H1 (cell line): ENCODE data around the gene TMEM132A. TPM values are rescaled to one million over a fixed set of nuclear protein-coding genes. Genes with fewer than 3 reads are reported as not detected.

Experiments used
- CTCF ChIA-PET: fragments of 300-600 bp; sonication (Branson Sonifier 250); formaldehyde crosslinking; loops from one replicate; lab custom pipeline; 2021; ENCODE audit not compliant: partially characterized antibody; lab: Charles Lee
- POLR2A ChIA-PET: fragments of 300-600 bp; sonication (Branson Sonifier 250); formaldehyde crosslinking; loops from one replicate; lab custom pipeline; 2021; ENCODE audit warnings: inconsistent platforms; ENCODE audit not compliant: partially characterized antibody; lab: Charles Lee
- DNase-seq, 2 experiments: peaks; one replicate each; pipeline versions ENCODE4 v3.0.0 to v3.0.0-alpha.2; 2010 to 2022; ENCODE audit warnings: low spot score in 2 of 2, low read depth in 1 of 2, mixed read lengths in 1 of 2
- FAIRE-seq: peaks from 2 replicates; lab custom pipeline; 2011; peaks lifted over from hg19 to GRCh38; lab: Jason Lieb, UNC
- H2AFZ ChIP-seq: 2 replicates; pipeline ENCODE4 v1.8.1; 2012; ENCODE audit warnings: low read length, inconsistent platforms
- H2AK5ac ChIP-seq: 2 replicates; pipeline ENCODE4 v1.6.1; 2013; ENCODE audit warnings: low read depth, low read length
- H2BK120ac ChIP-seq: replicated peaks from 2 replicates; pipeline ENCODE3; 2013; ENCODE audit warnings: low read depth, low read length, inconsistent platforms
- H2BK12ac ChIP-seq: 2 replicates; pipeline ENCODE4 v1.6.1; 2013; ENCODE audit warnings: low read depth, low read length
- H2BK15ac ChIP-seq: 2 replicates; pipeline ENCODE4 v1.6.1; 2013; ENCODE audit warnings: low read length
- H2BK20ac ChIP-seq: 2 replicates; pipeline ENCODE4 v1.6.1; 2013; ENCODE audit warnings: low read length
- H2BK5ac ChIP-seq: 2 replicates; pipeline ENCODE4 v1.6.1; 2013; ENCODE audit warnings: low read depth, low read length
- H3K14ac ChIP-seq: 2 replicates; pipeline ENCODE4 v1.6.1; 2013; ENCODE audit warnings: inconsistent platforms; ENCODE audit not compliant: insufficient read length
- H3K18ac ChIP-seq: 2 replicates; pipeline ENCODE4 v1.6.1; 2013; ENCODE audit warnings: low read length; ENCODE audit errors: extremely low read depth
- H3K23ac ChIP-seq: 2 replicates; pipeline ENCODE4 v1.6.1; 2013; ENCODE audit warnings: inconsistent platforms; ENCODE audit not compliant: insufficient read length
- H3K23me2 ChIP-seq: 2 replicates; pipeline ENCODE4 v1.6.1; 2013; ENCODE audit warnings: low read depth, low read length
- H3K27ac ChIP-seq: 2 replicates; pipeline ENCODE4 v1.6.1; 2011; ENCODE audit warnings: low read depth, low read length, inconsistent platforms
- H3K27me3 ChIP-seq, 4 experiments: replicated peaks in 1 of 4; 1 replicate in 1 of 4; 2 replicates in 3 of 4; pipeline versions ENCODE4 v1.6.1 to v1.8.1; 2011 to 2013; ENCODE audit warnings: low read length in 3 of 4, mild to moderate bottlenecking in 3 of 4, inconsistent platforms in 2 of 4, mixed read lengths in 2 of 4, moderate library complexity in 1 of 4; ENCODE audit not compliant: control insufficient read depth in 3 of 4, insufficient read depth in 3 of 4; ENCODE audit errors: extremely low read depth in 1 of 4
- H3K36me3 ChIP-seq, 4 experiments: 2 replicates each; pipeline versions ENCODE4 v1.6.1 to v1.8.1; 2011 to 2013; ENCODE audit warnings: mild to moderate bottlenecking in 4 of 4, low read length in 3 of 4, moderate library complexity in 2 of 4, control low read depth in 1 of 4, inconsistent platforms in 1 of 4; ENCODE audit not compliant: insufficient read depth in 4 of 4, control insufficient read depth in 2 of 4
- H3K4ac ChIP-seq: replicated peaks from 2 replicates; pipeline ENCODE3; 2013; ENCODE audit warnings: low read length, low read depth, mixed read lengths, inconsistent platforms; ENCODE audit not compliant: insufficient read length
- H3K4me1 ChIP-seq, 4 experiments: replicated peaks in 1 of 4; 1 replicate in 1 of 4; 2 replicates in 3 of 4; pipeline versions ENCODE4 v1.6.1 to v1.8.1; 2011 to 2013; ENCODE audit warnings: low read length in 3 of 4, inconsistent platforms in 2 of 4, mixed read lengths in 1 of 4; ENCODE audit not compliant: insufficient read depth in 4 of 4, control insufficient read depth in 3 of 4
- H3K4me2 ChIP-seq, 2 experiments: 2 replicates each; pipeline versions ENCODE4 v1.6.1 to v1.8.1; 2011 to 2013; ENCODE audit warnings: low read depth in 2 of 2, low read length in 2 of 2, control low read depth in 1 of 2, inconsistent platforms in 1 of 2, mild to moderate bottlenecking in 1 of 2; ENCODE audit not compliant: insufficient read depth in 1 of 2
- H3K4me3 ChIP-seq, 4 experiments: fragments of 200-600, 300-600 bp in 1 of 4; sonication (generic), shearing (Covaris generic), sonication (Bioruptor Twin) in 1 of 4; 2 replicates each; pipeline versions ENCODE4 v1.5.1 to v1.8.1; 2011 to 2016; ENCODE audit warnings: low read length in 4 of 4, low read depth in 3 of 4, control low read depth in 2 of 4, inconsistent platforms in 2 of 4, mild to moderate bottlenecking in 2 of 4, mixed read lengths in 1 of 4, moderate library complexity in 1 of 4; ENCODE audit not compliant: insufficient read depth in 2 of 4; ENCODE audit errors: extremely low read depth in 1 of 4
- H3K56ac ChIP-seq: replicated peaks from 2 replicates; pipeline ENCODE3; 2013; ENCODE audit warnings: low read depth, mild to moderate bottlenecking, mixed read lengths, low read length, inconsistent platforms; ENCODE audit not compliant: insufficient read length
- H3K79me1 ChIP-seq: 2 replicates; pipeline ENCODE4 v1.6.1; 2013; ENCODE audit warnings: low read depth, low read length, control low read depth
- H3K79me2 ChIP-seq, 2 experiments: 2 replicates each; pipeline versions ENCODE4 v1.6.1 to v1.8.1; 2012 to 2013; ENCODE audit warnings: low read length in 2 of 2, mild to moderate bottlenecking in 2 of 2, inconsistent platforms in 1 of 2; ENCODE audit not compliant: insufficient read depth in 2 of 2, control insufficient read depth in 1 of 2
- H3K9ac ChIP-seq, 4 experiments: replicated peaks in 1 of 4; 1 replicate in 1 of 4; 2 replicates in 3 of 4; pipeline versions ENCODE4 v1.6.1 to v1.8.1; 2011 to 2013; ENCODE audit warnings: low read depth in 3 of 4, low read length in 3 of 4, control low read depth in 2 of 4, mild to moderate bottlenecking in 2 of 4, moderate library complexity in 2 of 4, inconsistent platforms in 1 of 4; ENCODE audit errors: extremely low read depth in 1 of 4
- H3K9me3 ChIP-seq, 2 experiments: 2 replicates each; pipeline versions ENCODE4 v1.6.1 to v1.8.1; 2012 to 2013; ENCODE audit warnings: mild to moderate bottlenecking in 2 of 2, moderate library complexity in 2 of 2, control low read depth in 1 of 2, inconsistent platforms in 1 of 2, low read depth in 1 of 2, low read length in 1 of 2, mixed read lengths in 1 of 2; ENCODE audit not compliant: insufficient read depth in 2 of 2
- H4K20me1 ChIP-seq, 2 experiments: replicated peaks in 1 of 2; 2 replicates each; pipeline versions ENCODE3 to v1.8.1; 2011 to 2013; ENCODE audit warnings: inconsistent platforms in 2 of 2, low read length in 2 of 2, mild to moderate bottlenecking in 1 of 2; ENCODE audit not compliant: insufficient read depth in 2 of 2, control insufficient read depth in 1 of 2
- H4K5ac ChIP-seq: 2 replicates; pipeline ENCODE4 v1.6.1; 2013; ENCODE audit warnings: low read length, low read depth, mixed read lengths, inconsistent platforms; ENCODE audit not compliant: insufficient read length
- H4K8ac ChIP-seq: 2 replicates; pipeline ENCODE4 v1.8.0; 2013; ENCODE audit warnings: mild to moderate bottlenecking, moderate library complexity, low read length, inconsistent platforms; ENCODE audit not compliant: insufficient read depth; ENCODE audit errors: extremely low read depth
- H4K91ac ChIP-seq: replicated peaks from 2 replicates; pipeline ENCODE3; 2013; ENCODE audit warnings: low read length, mixed read lengths, inconsistent platforms; ENCODE audit not compliant: insufficient read length
- BACH1 ChIP-seq: IDR thresholded peaks from 2 replicates; pipeline ENCODE4 v1.6.1; 2012; ENCODE audit warnings: low read length, improper control_type of control experiment
- EP300 ChIP-seq, 2 experiments: IDR thresholded peaks; 1 replicate in 1 of 2; 2 replicates in 1 of 2; pipeline ENCODE4 v1.6.1; 2011 to 2012; ENCODE audit warnings: low read depth in 2 of 2, low read length in 2 of 2, mild to moderate bottlenecking in 2 of 2, borderline replicate concordance in 1 of 2, inconsistent platforms in 1 of 2, moderate library complexity in 1 of 2
- HDAC2 ChIP-seq, 2 experiments: fragments of 300-600 bp in 1 of 2; sonication (generic) in 1 of 2; IDR thresholded peaks; 2 replicates each; pipeline ENCODE4 v1.6.1; 2011 to 2012; ENCODE audit warnings: low read depth in 2 of 2, low read length in 2 of 2, mild to moderate bottlenecking in 2 of 2, moderate library complexity in 2 of 2, borderline replicate concordance in 1 of 2, inconsistent platforms in 1 of 2
- KDM4A ChIP-seq: IDR thresholded peaks from one replicate; pipeline ENCODE4 v1.7.1; 2012; ENCODE audit warnings: low read depth, mild to moderate bottlenecking, moderate library complexity, low read length, inconsistent platforms; ENCODE audit not compliant: severe bottlenecking
- PHF8 ChIP-seq: fragments of 200-600 bp; sonication (generic); conservative IDR thresholded peaks from 2 replicates; pipeline ENCODE4 v1.7.1; 2012; ENCODE audit warnings: low read depth, mild to moderate bottlenecking, inconsistent platforms, low read length, moderate library complexity
- RBBP5 ChIP-seq: IDR thresholded peaks from 2 replicates; pipeline ENCODE4 v1.7.1; 2012; ENCODE audit warnings: low read depth, mild to moderate bottlenecking, inconsistent platforms, low read length, moderate library complexity, borderline replicate concordance
- RFX5 ChIP-seq: IDR thresholded peaks from 2 replicates; pipeline ENCODE4 v1.6.1; 2011; ENCODE audit warnings: low read depth, low read length, improper control_type of control experiment, borderline replicate concordance
- RXRA ChIP-seq: IDR thresholded peaks from 2 replicates; pipeline ENCODE4 v1.6.1; 2011; ENCODE audit warnings: low read depth, mild to moderate bottlenecking, low read length, moderate library complexity; ENCODE audit not compliant: insufficient read depth
- SP4 ChIP-seq: IDR thresholded peaks from 2 replicates; pipeline ENCODE4 v1.6.1; 2012; ENCODE audit warnings: low read length, inconsistent platforms
- SUZ12 ChIP-seq: fragments of 200-600 bp; sonication (generic); IDR thresholded peaks from 2 replicates; pipeline ENCODE4 v1.6.1; 2012; ENCODE audit warnings: mild to moderate bottlenecking, inconsistent platforms, low read length, moderate library complexity, mixed read lengths
- ZNF274 ChIP-seq: IDR thresholded peaks from 2 replicates; pipeline ENCODE4 v1.7.0; 2012; ENCODE audit warnings: low read length, borderline replicate concordance; ENCODE audit errors: extremely low read depth
- WGBS, 2 experiments: shearing (Covaris generic) in 1 of 2; methylation state at CpG; one replicate each; pipeline versions ENCODE4 v1.1.6 to v1.1.7; 2013 to 2015; ENCODE audit warnings: low lambda C conversion rate in 2 of 2, mixed read lengths in 2 of 2, inconsistent platforms in 1 of 2, low coverage in 1 of 2, missing lambda C conversion rate in 1 of 2; ENCODE audit not compliant: insufficient replicate concordance in 2 of 2, insufficient coverage in 1 of 2, insufficient read length in 1 of 2; ENCODE audit errors: extremely low coverage in 1 of 2, missing lambda C conversion rate in 1 of 2; 5-methylcytosine and 5-hydroxymethylcytosine counted together
- polyA plus RNA-seq, 7 experiments: library from polyadenylated mRNA; depleted of rRNA in 3 of 7; stranded (reverse) in 5 of 7; unstranded in 2 of 7; fragments of >200 nt in 5 of 7; fragments of 200-250 nt in 2 of 7; gene quantifications; 1 replicate in 5 of 7; 2 replicates in 1 of 7; 4 replicates in 1 of 7; pipeline versions ENCODE4 v1.2.1 to v1.2.3, GENCODE V29; 2011 to 2013; ENCODE audit warnings: missing spikeins in 2 of 7, mixed read lengths in 2 of 7
- total RNA-seq: library from RNA; stranded (reverse); fragmentation: NEBNext Ultra II Directional; extraction: Animal tissue kit (Norgen Biotek cat#: 25700); gene quantifications from 2 replicates; pipeline ENCODE4 v1.2.1, GENCODE V29; 2021

Gene TMEM132A
- total and polyA plus RNA-seq, 2 of the 8 experiments (the other 6 are each of a cell fraction or from before 2014, with no cell fraction given) = 46.6 to 97.9 TPM

GRCh38 chr11:60912851-60913528 lies 11.3 kb upstream of the TMEM132A start:
- Histone ChIP-seq H4K20me1 (peaks cover 0 to 2% of the 10 kb centered on the region in 2 experiments), H3K14ac (no peak overlapping the region), H3K9me3 (no peaks in the 10 kb centered on the region), H2AK5ac (no peak overlapping the region), H4K5ac (no peak overlapping the region), H3K4me3 (peak overlapping the region in 1 of 4 experiments; percentile 65; a peak in 4 of 8 replicates), H3K79me1 (no peaks in the 10 kb centered on the region), H3K27me3 (peaks cover 0 to 2% (median 0%) of the 10 kb centered on the region in 4 experiments; a peak in 1 of 7 replicates), H3K18ac (peak overlapping the region; percentile 51), H3K4ac (peak overlapping the region; percentile 61), H3K4me2 (peak overlapping the region; percentile 89 to 91), H2BK5ac (peak overlapping the region; percentile 40; the same call in 1 of the 2 replicates), H2BK15ac (peak overlapping the region; percentile 82; the same call in 1 of the 2 replicates), H2AFZ (peak overlapping the region; percentile 97), H2BK120ac (no peak overlapping the region), H2BK20ac (no peak overlapping the region), H2BK12ac (peak overlapping the region; percentile 54; the same call in 1 of the 2 replicates), H3K36me3 (no peaks in the 10 kb centered on the region), H3K79me2 (peaks cover 5 to 16% of the 10 kb centered on the region in 2 experiments), H4K8ac (no peak overlapping the region; the same call in 1 of the 2 replicates), H3K23me2 (peaks cover 8% of the 10 kb centered on the region), H3K27ac (peak overlapping the region; percentile 57; the same call in 1 of the 2 replicates), H3K56ac (no peak overlapping the region), H4K91ac (peak overlapping the region; percentile 87), H3K23ac (no peak overlapping the region), H3K4me1 (peaks cover 10 to 27% (median 18%) of the 10 kb centered on the region in 4 experiments), H3K9ac (no peak overlapping the region; a peak in 2 of 7 replicates)
- FAIRE-seq (no peak), DNase-seq (no peak)
- CTCF ChIA-PET = interaction anchor here (0.8 to 2.6 kb wide), 10 partner anchors 8 to 720 kb away, joined by 3 to 9 read pairs (median 5); no protein-coding TSS in a partner anchor
- WGBS, 2 experiments = 88% methylated on average over 21 of the region's 22 CpGs; no CpG with 5 or more reads in 1 of the 2 experiments
- POLR2A ChIA-PET = interaction anchor here (1.2 to 4.2 kb wide), 5 partner anchors 8 to 24 kb away, joined by 3 to 28 read pairs (median 5); partner anchors contain the start of genes PRPF19 and TMEM132A
- TF ChIP-seq BACH1 (no peak), SUZ12 (no peak), RFX5 (no peak), RBBP5 (no peak), KDM4A (no peak), HDAC2 (IDR thresholded peaks at IDR 0.05; ENCODE audit: borderline replicate concordance in 1 of 2, low read depth in 2 of 2, low read length in 2 of 2) (no peak), SP4 (no peak), RXRA (no peak), PHF8 (no peak), ZNF274 (no peak), EP300 (IDR thresholded peaks at IDR 0.05; ENCODE audit: borderline replicate concordance in 1 of 2, low read depth in 2 of 2, low read length in 2 of 2) (no peak)
